NCI-H146 treated with DMSO at 0.1 percent for 48 hours (cell line): ENCODE results near the gene C14orf132.

Source experiments
- DNase-seq: peaks from one replicate; lab custom pipeline; 2025; ENCODE audit not compliant: unreplicated experiment; lab: John Stamatoyannopoulos, UW

C14orf132 gene

DNA sequence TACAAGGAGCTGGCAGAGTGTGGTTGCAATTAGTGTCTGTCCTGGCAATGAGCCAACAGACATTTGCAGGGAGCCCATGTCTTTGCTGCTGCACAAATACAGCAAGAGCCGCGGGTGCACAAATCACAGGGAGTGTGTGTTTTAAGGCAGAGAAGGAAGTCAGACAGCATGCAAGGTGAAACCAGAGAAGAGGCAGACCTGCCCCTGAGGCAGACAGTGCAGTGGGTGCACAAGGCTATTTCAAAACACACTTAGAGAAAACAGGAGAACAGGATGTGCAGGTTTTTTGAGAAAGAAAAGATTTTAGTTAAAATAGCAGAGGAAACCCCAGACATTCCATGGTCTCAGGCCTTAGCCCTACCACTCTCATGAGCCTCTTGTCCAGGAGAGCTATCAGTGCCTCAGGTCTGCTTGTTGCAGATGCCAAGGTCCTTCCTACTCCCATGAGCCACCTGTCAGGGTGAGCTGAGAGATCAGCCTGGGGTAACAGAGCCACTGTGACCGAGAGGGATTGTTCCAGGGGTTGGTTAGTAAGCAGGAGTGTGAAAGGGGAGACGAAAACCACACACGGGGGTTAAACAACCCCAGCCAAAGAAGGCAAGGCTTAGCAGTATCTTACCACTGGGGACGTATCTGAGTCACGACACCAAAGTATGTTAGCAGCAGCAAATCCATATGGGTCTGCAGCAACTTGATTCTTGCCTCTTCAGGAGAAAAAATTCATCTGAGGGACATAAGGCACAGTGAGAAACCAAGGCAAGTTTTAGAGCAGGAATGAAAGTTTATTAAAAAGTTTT, 78.1 kb downstream of the C14orf132 start:
- no peak for DNase-seq

DNA sequence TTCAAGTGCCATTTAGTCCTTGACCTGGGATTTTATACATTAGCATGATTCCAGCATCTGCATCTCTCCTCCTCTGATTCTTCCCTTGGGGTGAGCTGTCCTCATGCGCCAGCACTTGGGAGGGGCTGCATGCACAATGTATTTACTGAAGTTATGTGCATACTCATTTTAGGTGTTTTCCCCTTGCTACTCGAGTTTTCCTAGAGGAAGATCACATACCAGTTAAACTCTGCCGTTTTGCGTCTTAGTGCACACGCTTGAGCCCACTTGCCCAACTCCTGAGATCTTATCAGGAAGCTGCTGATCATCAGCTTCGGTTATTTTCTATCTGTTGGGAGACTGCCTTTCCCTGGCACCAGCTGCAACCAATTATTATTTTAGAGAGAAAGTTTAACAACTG, 78.8 kb downstream of the C14orf132 start:
- no peak for DNase-seq

DNA sequence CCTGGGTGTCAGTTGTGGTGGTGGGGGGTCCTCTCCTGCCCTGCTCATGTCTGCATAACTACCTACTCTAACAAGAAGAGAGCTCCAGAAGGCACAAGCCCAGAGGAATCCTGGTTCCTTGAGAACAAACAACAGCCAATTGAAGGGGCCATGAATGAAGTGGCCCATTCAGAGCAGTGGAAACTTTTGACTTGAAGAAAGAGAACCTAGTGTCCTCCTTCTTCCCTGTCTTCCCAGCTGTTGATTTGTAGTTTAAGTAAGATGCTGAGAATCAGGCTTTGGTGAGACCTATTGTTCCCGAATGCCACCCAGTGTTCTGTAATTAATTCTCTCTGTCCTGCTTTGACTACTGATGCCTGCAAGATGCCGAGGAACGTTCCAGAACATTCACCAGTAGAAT, 79.2 kb downstream of the C14orf132 start:
- no peak for DNase-seq

DNA sequence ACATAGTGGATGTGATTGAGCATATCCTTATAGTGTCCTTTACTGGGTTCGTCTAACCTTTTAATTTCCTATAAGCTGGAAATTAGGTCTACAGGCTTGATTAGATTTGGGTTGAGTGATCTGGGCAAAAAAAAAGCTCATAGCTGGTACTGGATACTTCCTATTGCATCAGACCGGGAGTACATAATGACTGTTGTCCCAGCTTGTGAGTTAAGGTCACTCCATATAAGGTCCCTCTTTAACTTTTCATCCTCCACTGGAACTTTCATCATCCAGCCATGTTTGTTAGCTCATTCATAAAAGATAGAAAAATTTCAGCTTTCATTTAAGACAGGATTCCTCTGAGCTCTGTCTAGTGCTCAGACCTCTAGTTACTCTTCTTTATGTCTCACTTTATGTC, 80.8 kb downstream of the C14orf132 start:
- no peak for DNase-seq

DNA sequence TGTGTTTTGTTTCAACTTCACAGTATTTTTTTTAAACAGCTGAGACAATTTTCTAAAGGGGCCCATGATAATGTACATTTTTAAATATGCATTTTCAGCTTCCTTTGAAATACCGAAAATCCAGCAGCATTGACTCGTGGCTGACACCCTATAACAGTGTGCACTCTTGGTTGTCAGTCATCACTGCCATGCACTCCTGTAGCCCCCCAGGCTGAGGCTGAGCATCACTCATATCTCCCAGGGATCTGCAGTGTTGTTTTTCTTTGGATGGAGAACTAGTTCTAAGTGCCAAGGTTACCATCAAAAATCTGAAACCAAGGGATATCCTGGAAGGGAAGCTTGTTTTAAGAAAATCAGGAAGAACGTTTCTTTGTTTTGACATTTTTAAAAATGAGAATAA, 81.2 kb downstream of the C14orf132 start:
- no peak for DNase-seq

DNA sequence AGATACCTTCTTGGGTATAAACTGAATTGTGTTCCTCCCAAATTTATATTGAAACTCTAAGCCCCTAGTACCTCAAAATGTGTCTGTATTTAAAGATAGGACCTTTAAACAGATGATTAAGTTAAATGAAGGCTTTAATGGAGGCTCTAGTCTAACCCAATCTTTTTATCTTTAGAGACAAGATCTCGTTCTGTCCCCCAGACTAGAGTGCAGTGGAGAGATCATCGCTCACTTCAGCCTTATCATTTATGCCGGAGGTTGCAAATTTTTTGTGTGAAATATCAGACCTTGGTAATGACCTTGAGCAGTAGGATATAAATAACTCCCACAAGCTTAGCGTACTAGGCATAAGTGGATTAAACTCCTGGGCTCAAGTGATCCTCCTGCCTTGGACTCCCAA, 81.8 kb downstream of the C14orf132 start:
- DNase-seq, result no peak

DNA sequence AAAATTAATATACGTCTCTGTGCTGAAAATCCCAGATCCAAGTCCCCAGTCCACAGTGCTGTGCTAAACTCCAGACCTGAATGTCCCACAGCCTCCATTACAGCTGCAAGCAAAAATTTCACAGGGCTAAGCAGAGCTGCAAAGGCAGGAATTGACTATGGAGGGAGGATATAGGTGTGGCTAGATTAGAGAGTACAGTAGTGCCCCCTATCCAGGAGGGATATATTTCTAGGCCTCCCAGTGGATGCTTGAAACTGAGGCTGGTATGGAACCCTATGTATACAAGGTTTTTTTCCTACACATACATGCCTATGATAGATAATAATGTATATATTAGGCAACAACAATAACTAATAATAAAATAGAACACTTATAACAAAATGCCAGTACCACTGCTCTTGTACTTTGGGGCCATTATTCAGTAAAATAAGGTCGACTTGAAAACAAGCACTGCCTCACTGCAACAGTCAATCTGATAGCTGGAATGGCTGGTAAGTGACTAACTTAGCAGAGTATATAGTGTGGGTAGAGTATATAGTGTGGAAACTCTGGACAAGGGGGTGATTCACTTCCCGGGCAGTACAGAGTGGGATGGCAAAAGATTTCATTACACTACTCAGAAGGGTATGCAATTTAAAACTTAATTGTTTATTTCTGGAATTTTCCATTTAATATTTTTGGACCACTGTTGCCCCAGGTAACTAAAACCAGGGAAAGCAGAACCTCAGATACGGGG, 82.7 kb downstream of the C14orf132 start:
- DNase-seq, result no peak

DNA sequence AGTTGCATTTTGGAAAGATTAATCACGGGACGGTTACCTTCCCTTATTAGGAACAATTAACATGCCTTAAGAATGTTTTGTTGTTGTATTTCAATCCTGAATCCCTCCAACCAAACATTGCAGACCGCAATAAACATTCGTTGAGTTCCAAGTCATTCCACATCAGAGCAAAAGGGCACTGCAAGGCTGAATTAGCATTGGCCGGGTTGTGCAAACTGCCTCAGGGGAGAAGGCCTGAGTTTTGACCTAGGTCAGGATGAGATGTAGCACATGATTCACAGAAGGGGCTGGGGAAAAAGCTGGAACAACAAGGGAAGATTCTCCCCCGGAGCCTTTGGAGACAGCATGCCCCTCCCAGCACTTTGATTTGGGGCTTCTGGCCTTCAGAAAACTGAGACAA, 83.3 kb downstream of the C14orf132 start:
- no peak for DNase-seq

DNA sequence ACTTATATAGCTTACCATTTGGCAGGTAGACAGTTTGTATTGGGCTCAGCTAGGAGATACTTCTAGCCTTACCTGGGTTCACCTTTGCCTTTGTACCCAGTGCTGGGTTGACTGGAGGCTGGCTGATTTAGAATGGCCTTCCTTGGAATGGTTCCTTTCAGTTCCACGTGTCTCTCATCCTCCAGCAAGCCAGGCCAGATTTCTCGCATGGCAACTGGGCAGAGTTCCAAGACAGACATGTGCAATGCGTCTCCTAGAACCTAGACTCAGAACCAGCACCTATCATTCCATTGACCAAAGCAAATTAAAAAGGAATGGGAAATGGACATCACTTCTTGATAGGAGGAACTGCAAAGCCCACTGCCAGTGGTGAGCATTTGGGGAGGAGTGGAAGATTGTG, 86.4 kb downstream of the C14orf132 start:
- DNase-seq, result no peak

DNA sequence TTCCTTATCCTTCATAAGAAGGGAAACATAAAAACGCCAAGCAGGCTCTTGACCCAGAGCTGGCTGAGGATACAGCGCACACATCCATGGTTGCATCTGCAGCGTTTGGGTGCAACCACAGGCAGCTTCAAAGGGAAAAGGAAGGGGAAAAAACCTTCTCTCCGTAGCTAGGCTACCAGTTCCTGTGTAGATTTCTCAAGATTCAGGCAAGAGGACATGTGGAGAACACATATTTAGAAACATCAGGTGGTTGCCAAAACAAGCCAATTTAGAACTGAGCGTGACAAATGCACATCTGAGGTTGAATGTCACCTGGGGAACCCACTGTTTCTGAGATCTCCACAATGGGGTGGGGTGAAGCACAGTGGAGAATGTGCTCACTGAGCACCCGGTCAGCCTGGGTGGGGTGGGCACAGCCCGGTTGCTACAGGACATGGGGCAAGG, 87.2 kb downstream of the C14orf132 start:
- DNase-seq, result no peak

DNA sequence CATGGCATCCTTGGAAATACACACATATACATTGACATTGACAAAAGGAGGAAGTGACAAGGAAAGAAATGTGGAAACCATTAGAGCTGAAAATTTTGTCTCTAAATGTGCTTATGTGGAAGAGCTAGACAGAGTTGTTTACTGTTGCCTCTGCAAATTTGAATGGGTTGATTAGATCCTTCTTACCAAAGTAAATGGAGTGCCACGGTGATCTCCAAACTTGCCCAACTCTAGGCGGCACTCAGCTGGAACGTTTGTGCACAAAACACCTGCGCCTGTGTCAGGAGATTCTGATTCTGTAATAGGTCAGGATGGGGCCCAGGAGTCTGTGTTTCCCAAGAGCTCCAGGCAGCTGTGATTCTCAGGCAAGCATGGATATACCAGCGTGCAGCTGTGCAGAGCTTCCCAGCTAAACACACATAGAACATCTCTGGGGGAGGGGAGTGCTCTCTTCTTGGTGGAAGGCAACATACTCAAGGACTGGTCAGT, 87.7 kb downstream of the C14orf132 start:
- no peak for DNase-seq

DNA sequence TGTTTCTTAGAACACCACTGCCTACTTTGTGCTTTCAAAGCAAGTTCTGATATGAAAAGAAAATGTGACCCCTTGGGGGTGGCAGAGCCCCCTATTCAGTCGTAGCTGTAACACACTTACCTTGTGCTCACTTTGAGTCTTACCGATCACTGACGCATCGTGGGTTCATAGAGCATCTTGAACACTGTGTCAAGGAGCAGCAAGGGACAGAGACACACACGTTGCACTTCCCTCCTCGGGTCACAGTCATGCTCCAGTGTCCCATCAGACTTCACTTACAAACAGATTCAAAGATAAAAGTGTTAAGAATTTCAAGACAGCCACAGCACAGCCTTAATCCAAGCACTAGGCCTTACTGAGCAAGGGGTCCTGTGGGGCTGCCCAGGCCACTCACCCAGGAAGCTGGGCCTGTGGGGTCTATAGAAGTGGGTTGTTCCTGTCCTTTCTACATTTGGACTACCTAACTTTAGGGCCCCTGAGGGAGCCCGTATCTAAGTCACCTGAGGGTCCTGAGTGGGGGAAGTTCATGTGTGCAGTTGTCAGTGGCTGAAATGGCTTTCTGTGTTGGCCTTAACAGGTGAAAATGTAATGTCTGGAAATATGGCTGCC, 90.1 kb downstream of the C14orf132 start:
- DNase-seq, result no peak

DNA sequence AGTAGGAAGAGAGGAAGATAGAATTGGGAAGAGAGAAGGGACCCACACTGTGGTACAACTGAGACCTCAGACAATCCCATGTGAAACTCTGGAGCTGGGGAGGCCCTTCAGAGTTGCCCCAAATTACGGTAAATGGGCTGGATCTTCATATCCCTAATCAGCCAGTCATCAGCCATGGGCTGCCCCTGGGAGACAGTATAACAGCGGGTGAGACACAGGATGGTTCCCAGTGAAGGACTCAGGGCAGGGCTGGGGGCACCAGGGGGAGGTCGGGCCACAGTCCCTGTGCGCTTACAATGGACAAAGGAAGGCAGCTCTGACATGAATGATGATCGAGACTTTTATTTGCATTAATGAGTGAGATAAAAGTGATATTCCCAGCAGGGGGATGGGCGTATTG, 91.2 kb downstream of the C14orf132 start:
- DNase-seq, result no peak

DNA sequence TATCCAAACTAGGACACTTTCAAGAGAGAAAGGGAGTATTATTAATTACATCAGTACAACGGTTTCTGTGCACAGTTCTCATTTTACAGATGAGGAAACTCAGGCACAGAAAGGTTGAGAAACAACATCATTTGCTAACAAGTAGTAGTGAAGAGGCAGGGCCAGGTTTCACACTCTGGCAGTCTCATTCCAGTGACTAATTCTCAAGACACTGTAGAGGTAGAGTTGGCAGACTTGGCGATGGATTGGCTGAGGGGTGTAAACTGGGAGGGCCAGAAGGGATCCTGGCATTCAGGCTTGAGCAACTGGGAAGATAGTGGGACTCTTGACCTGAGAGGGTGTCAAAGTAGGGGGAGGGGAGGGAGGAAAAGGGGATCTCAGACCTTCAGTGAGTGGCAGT, 91.7 kb downstream of the C14orf132 start:
- no peak for DNase-seq

DNA sequence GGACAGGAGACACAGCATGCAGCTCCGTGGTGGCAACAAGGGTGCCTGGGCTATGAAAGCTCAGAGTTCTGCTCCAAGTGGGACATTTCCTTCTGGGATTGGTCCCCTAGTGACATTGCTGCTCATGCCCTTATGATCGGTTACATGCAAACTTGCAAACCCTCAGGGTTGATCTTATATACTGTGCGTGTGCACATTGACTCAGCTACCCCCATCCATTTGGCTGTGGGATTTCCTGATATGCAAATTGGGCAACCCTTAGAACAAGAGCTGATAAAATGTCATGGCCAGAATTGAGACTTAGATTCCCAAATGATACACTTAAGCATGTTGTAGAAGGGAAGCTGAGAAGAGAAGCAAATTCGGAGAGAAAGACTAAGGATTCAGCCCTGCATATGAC, 92.7 kb downstream of the C14orf132 start:
- no peak for DNase-seq

DNA sequence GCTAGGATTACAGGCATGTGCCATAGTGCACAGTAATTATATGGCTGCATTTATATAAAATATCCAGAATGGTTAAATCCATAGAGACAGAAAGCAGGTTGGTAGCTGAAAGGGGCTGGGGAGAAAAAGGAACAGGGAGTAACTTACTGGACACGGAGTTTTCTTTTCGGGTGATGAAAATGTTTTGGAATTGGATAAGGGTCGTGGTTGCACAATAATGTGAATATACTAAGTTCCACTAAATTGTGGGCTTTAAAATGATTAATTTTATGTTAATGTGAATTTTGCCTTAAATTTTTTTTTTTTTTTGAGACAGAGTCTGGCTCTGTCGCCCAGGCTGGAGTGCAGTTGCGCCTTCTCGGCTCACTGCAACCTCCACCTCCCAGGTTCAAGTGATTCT, 95.3 kb downstream of the C14orf132 start:
- DNase-seq, result no peak

DNA sequence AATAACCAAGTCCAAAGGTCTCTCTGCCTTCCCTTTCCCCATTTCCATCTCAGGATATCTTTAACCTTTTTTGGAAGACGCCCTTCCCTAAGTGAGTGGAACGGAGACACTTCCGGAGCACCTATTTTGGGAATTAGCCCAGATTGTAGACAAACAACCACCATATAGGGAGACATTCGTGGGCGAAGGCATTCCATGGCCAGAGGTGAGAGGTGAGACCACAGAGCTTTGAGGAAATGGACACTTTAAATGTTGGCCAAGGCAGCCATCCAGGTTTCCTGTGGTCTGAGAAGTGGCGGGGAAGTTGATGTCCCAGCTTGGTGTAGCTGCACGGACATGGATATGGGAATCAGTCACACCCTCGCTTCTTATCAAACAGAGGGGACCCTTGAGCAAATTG, 96.1 kb downstream of the C14orf132 start:
- no peak for DNase-seq

DNA sequence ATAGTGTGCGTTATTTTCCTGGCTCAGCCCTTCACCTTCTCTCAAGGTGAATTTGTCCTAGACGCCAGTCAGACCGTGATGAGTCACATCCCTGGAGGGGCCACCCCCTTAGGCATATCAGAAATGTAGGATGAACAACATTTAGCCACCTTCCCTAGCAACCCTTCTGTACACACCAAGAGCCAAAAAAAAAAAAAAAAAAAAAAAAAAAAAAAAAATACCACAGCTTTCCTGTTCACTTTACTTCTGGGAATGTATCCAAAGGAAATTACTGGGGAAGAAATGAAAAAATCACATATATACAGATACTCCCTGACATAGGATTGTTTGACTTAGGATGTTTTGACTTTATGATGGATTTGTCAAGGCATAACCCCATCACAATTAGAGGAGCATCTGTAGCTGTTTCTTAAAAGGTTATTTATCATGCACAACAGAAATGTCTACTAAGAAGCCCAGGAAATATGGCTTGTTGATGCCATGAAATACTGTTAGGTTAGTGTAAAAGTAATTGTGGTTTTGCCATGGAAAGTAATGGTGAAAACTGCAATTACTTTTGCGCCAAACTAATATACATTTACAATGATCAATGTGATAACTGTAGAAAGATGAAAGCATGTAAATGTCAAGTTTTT, 97.3 kb downstream of the C14orf132 start:
- no peak for DNase-seq

DNA sequence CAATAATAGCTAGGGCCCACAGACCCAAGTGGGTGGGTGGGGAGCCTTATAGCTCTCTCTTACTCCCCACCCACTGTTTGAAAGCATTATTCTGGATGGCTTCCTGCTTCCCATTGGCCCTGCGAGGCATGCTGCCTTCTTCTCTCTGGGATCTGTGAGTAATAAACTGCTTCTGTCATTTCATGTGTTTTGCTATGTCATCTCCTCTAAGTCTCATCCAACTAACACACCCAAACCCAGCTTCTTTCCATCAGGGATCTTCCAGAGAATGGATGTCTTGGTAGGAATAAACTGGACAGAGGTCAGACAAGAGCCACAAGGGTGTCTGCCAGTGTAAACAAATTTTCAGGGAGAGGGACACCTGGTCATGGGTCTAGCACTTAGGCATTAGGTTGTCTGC, 99.1 kb downstream of the C14orf132 start:
- DNase-seq, result no peak

DNA sequence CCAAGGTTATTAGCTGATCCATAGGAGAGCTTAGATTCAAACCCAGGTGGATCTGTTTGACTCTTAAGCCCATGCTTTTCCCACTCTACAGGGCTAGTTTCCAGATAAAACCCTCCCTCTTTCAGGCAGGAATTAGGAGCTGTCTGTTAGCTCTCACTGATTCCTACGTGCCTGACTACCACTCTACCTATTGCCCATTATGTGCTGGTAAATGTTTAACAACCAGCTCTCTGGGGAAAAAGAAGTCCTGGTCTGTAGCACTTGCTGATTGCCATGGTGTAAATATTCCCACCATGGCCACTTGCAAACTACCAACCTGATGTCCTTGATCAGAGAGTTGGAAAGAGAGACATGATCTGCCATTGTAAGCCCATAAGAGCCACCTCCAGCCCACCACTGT, 100.0 kb downstream of the C14orf132 start:
- no peak for DNase-seq

DNA sequence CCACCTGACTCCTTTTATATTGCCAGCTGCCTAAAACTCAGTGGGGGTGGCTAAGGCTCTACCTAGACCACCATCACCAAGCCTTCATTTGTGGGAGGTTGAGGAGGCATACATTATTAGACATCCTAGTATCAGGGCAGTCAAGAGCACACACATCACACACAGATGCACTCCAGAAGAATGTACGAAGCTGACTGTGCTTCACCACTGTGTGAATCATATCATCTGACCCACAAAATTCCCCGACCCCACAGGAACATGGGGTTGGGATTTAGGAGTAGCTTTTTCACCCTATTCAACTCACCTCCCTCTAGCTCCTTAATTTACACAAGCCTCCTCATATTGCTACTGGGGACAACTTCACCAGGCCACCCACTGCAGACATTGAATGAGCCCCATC, 100.7 kb downstream of the C14orf132 start:
- no peak for DNase-seq

DNA sequence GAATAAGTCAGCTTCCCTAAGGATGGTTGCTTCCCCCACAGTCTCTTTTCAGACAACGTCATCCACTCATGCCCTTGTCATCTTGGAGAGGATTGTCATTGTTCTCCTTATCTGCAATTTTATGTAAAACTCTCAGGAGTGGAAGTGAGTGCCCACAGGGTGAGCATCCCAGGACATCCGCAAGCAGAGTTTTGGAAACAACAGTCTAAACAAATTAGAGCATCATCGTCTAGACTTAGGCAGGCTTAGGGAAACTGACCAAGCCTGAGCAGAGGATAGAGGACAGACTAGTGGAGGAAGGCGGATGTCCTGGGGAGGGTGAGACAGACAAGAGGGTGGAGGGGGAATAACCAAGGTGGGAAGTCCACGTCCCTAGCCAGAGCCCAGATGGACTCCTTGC, 101.8 kb downstream of the C14orf132 start:
- no peak for DNase-seq
